DLD1 (cell line): ENCODE data around the gene IQCN.

Experiments used
- in situ Hi-C: cut with HindIII; loops from 2 replicates; pipeline ENCODE4 v1.10.0; 2017; ENCODE audit warnings: low sequenced_read_pairs

Gene IQCN

DNA sequence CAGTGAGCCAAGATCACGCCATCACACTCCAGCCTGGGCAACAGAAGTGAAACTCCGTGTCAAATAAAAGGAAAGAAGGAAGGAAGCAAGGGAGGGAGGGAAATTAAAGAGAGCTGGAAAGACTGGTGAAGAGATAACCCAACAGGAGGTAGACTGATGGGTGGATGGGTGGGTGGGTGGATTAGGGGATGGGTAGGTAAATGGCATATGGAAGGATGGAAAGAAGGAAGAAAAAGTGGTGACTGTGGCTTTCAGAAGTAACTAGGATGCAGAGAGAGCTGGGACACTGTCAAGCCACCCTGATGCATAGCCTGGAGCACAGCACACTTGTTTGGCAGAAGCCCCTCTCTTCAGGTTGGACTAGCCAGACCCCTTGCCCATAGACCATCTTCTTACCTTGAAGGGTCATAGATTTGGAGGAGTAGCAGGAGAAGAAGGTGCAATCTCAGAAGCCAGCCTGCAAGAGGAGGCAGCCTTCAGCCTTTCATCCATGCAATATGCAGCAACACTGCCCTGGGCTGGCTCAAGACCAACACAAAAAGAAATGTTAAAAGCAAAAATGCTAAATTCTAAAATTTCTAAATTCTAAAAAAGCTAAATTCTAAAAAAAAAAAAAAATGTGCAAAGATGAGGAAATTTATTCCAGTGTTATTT is 5.1 kb downstream of the IQCN start:
- in situ Hi-C loops, result loop anchor here (10.0 kb wide), 1 partner anchor 84 kb away; no protein-coding TSS in a partner anchor

GRCh38 chr19:18266771-18267686 is 7.2 kb downstream of the IQCN start:
- in situ Hi-C loops, result loop anchor here (10.0 kb wide), 1 partner anchor 82 kb away; no protein-coding TSS in a partner anchor

- in situ Hi-C loops, result loop anchor here (10.0 kb wide), 1 partner anchor 81 kb away; no protein-coding TSS in a partner anchor
These were observed 8.7 kb downstream of the IQCN start for GRCh38 chr19:18265582-18265981.

DNA sequence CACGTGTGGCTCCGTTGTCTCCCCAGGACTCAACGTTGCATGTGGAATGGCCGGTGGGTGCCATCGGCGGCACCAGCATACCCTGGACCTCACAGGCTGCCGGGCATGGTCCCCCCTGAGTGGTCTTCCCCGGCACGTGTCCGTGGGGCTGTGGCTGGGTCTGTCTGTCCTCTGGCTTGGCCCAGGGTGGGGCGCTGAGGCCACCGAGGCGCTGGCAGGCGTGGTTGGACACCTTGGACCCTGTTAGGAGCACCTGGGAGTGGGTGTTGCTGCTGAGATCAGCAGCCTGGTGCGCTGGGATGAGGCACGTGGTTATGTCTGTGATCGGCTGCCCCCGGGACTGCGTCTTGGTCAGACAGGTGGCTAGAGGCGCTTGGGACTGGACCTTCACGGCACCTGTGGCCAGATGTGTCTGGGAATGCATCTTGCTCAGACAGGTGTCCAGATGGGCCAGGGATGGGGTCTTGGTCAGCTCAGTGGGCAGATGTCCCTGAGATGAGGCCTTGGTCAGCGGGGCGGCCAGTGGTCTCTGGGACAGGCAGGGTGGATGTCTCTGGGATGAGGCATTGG is 9.2 kb downstream of the IQCN start:
- in situ Hi-C loops, result loop anchor here (10.0 kb wide), 1 partner anchor 80 kb away; no protein-coding TSS in a partner anchor

DNA sequence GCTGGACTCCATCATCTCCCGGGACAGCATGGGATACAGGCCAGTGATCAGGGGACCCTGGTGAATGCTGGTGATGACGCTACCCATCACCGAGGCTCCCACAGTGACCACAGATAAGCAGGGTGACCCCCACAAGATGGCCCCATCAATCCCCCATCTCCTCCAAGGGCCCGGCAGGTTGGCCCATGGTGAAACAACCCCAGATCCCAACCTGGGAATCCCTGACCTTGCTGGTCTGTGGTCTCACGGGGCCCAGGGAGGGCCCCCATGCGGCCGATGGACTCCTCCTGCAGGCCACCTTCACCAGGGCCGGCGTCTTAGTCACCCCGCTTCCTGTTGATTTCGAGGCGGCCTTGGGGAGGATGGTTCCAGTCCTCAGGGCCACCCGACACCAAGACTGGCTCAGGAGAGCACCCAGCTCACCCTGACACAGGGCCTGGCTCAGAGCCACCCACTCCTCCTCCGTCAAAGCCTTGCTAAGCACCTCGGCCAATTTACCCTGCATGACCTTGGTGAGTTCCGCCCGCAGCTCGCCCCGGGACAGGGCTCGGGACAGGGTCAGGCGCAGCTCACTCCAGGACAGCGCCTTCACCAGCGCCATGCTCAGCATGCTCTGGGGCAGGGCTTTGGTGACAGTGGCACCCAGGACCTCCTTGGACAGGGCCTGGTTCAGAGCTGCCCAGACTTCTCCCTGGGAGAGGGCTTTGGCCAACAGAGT is 10.0 kb downstream of the IQCN start:
- in situ Hi-C loops, result loop anchor here (10.0 kb wide), 1 partner anchor 79 kb away; no protein-coding TSS in a partner anchor

GRCh38 chr19:18263324-18264136 is 10.7 kb downstream of the IQCN start:
- in situ Hi-C loops, result loop anchor here (10.0 kb wide), 1 partner anchor 79 kb away; no protein-coding TSS in a partner anchor

DNA sequence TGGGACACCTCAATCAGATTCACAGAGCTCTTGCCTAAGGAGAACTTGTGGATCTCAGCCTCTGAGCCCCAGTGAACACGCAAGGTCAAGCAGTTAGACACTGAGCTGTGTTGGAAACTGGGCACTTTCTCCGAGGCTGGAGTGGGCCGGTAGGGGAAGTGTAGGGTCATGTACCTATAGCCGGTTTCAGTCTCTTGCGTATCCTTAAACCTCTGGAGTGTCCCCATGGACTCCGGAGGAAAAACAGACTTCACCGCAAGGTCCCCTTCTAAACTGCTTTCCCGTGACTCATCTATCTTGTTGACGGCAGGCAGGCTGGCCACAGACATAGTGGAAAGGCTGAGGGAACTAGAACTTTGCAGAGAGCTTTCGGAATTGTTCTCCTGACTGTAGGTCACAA is 11.3 kb downstream of the IQCN start:
- in situ Hi-C loops, result loop anchor here (10.0 kb wide), 1 partner anchor 78 kb away; no protein-coding TSS in a partner anchor

GRCh38 chr19:18262144-18262543 is 12.1 kb downstream of the IQCN start:
- in situ Hi-C loops, result loop anchor here (10.0 kb wide), 1 partner anchor 77 kb away; no protein-coding TSS in a partner anchor

GRCh38 chr19:18261474-18261873 is 12.8 kb downstream of the IQCN start:
- in situ Hi-C loops, result loop anchor here (10.0 kb wide), 1 partner anchor 77 kb away; no protein-coding TSS in a partner anchor

DNA sequence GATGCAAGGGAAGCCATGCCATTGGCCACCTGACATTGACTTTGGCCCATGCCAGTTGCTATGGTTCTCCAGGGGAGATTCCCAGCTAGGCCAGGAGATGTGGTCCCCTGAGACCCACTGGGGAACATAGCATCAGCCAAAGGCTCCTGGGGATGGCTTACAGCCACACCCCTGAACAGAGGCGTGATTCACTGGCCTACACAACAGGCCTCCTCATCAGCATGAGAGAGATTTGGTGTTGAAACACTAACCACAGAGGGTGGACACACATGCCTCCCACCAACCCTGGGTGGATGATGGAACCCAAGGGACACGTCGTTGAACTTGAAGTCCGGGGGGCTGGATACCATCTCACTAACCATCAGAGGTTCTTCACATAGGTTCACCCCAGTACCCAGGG is 14.4 kb downstream of the IQCN start:
- in situ Hi-C loops, result loop anchor here (10.0 kb wide), 1 partner anchor 75 kb away; no protein-coding TSS in a partner anchor

DNA sequence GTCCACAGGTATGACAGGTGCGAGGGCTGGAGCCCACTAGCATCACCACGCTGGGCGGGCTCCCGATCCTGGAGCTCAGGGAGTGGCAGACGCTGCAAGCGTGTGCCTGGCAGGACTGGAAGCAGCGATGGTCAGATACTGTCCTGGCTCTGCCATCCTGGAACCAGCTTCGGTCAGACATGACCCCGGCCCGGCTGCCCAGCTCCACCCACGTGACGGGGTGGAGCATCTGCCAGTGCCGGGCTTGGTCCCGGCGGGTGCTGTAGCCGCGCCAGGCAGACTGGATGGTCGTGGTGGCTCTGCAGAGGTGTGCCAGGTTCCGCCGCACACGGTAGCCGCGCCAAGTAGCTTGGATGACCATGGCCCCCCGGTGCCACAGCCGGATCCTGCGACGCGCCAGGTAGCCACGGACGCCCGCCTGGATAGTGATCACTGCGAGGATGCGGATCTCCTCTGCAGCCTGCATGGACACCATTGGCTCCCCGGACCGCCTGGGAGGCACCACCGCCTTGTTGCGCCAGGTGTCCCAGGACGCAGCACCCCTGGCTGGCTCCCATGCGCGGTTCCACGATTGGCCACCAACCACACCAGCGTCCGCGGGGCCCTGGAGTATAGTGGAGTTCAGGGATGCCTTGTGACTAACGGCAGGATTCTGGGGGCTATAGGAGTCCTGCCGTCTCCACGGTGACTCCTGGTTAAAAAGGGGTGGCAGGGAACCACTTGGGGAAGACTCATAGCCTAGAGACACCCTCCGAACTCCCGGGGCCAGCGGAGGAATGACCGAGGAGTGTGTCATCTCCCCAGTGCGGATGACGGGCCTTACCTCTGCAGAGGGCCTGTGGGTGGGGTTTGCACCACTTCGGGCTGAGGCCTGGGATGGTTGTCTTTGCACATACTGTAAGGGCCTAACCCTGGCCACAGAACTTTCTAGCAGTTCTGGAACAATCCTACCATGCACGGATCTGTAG is 16.5 kb downstream of the IQCN start:
- in situ Hi-C loops, result no loop called here

- in situ Hi-C loops, result no loop called here
These were observed 19.4 kb downstream of the IQCN start for GRCh38 chr19:18254546-18255503.

DNA sequence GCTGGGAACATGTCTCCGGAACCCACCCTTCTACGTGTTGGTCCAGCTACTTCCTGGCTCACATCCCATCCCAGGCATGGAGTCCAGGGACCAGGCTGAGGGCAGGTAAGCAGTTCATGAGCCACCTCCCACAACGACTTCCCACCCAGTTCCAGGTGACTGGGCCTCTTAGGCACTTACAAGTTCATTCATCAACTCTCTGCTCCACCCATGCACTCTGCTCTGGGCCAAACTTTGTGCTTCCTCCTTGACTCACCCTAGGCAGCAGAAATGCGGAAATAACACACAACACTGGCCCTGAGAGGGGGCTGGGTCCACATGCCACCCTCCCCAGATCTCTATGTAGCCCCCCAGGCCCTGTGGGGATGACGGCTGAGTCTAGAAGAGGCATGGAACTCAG is 20.5 kb downstream of the IQCN start:
- in situ Hi-C loops, result no loop called here

GRCh38 chr19:18253130-18253529 is 21.1 kb downstream of the IQCN start:
- in situ Hi-C loops, result no loop called here

GRCh38 chr19:18252370-18252717 is 21.9 kb downstream of the IQCN start:
- in situ Hi-C loops, result no loop called here

DNA sequence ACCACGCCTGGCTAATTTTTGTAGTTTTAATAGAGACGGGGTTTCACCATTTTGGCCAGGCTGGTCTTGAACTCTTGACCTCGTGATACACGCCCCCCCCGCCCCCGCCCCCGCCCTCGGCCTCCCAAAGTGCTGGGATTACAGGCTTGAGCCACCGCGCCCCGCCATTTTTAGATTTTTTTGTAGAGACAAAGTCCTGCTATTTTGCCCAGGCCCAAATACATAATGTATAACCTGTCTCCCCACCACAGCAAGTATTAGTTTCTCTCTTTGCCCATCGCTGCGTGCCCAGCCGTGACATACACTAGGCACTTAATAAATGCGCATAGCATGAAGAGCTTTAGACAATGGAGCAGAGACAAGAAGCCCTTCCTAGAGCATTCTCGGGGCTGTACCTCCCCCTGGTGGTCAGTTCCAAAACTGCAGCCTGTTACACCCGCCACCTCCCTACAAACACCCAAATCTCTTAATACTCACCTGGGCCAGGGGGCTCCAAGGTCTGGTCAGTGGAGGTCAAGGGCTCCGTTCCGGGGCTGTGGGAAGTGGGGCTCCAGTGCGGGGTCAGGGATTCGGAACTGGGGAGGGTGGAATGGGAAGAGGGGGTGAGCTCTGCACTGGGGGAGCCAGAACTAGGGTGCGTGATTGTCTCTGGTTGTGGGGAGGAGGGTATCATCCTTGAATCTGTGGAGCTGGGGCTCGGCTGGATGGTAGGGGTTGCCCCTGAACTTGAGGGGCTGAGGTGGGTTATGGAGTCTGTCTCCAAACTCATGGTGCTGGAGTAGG is 22.5 kb downstream of the IQCN start:
- in situ Hi-C loops, result no loop called here

DNA sequence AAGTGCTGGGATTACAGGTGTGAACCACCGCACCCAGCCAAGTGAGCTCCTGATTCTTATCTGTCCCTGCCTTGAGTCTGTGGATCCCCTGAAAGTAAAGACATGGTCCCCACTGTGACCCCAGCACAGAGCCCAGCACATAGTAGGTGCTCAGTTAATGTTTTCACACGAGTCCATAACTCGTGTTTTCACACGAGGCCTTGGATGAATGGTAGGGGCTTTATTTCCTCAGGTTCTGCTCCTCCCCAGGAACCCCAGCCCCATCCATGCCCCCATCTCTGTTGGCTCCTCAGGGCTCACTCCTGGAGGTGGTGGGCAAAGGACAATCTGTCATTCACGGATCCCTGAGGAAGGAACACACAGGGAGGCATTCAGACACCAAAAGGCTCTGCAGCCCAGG is 24.4 kb downstream of the IQCN start:
- in situ Hi-C loops, result no loop called here
